ENCODE measurements around the gene NFILZ.
A peak's percentile ranks its signal among the peaks of the same experiment; 100 is the strongest.

NFILZ gene

DNA sequence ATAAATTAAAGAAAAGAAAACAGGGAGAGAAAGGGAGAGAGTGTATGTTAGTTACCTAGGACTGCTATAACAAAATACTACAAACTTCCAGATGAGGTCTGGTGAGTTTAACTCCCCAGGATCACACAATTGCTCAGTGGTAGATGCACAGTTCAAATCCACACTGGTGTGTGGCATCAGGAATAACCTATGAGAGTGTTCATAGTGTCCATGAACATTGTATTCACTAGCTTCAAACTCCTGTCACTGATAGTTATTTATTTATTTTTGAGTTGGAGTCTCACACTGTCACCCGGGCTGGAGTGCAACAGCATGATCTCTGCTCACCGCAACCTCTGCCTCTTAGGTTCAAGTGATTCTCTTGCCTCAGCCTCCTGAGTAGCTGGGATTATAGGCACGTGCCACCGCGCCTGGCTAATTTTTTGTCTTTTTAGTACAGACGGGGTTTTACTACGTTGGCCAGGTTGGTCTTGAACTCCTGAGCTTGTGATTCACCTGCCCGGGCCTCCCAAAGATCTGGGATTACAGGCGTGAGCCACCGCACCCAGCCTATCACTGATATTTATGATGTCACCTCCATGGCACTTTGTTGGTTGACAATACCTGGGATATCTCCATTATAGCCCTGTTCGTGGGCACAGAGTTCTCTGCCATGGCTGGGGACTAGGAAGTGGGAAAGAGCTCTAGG is at the start of gene NFILZ:
Gene NFILZ, plus strand, starts transcription at position 638 of the 688 bp plus-strand sequence. CDS start 46,133 bp downstream, outside the sequence.
- no peak for DNase-seq (ENCODE audit: low read depth)

GRCh38 chr19:8580710-8581281 is 49.6 kb upstream of the NFILZ start:
- DNase-seq (ENCODE audit: low read depth) = peak; percentile 62

GRCh38 chr19:8584965-8585893 is 45.2 kb upstream of the NFILZ start:
- no peak for DNase-seq (ENCODE audit: low read depth)

GRCh38 chr19:8585894-8586750 is 44.3 kb upstream of the NFILZ start:
- peak; percentile 25 for DNase-seq (ENCODE audit: low read depth)

DNA sequence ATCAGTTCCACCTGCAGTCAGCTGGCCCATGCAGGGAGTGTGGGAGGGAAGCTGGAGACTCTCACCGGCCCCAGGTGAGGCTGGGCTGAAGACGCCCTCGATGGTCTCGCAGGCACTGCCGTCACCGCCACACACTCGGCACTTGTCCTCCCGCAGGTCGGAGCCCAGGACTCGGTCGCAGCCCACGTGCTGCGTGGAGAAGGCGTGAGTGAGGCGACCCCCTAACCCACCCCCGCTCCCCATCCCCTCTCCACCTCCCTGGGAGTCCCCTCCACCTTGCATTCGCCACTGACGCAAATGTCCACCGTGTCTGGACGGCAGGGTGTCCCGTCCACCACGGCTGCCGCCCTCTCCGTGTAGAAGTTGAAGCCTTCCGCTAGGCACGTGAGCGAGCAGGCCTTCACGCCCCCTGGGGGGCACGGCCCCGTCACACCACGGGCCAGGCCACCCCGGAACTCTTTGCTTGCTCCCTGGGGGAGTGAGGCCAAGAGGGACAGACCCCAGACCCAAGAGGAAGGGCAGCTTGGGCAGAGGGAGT is 41.2 kb upstream of the NFILZ start:
- no peak for DNase-seq (ENCODE audit: low read depth)

DNA sequence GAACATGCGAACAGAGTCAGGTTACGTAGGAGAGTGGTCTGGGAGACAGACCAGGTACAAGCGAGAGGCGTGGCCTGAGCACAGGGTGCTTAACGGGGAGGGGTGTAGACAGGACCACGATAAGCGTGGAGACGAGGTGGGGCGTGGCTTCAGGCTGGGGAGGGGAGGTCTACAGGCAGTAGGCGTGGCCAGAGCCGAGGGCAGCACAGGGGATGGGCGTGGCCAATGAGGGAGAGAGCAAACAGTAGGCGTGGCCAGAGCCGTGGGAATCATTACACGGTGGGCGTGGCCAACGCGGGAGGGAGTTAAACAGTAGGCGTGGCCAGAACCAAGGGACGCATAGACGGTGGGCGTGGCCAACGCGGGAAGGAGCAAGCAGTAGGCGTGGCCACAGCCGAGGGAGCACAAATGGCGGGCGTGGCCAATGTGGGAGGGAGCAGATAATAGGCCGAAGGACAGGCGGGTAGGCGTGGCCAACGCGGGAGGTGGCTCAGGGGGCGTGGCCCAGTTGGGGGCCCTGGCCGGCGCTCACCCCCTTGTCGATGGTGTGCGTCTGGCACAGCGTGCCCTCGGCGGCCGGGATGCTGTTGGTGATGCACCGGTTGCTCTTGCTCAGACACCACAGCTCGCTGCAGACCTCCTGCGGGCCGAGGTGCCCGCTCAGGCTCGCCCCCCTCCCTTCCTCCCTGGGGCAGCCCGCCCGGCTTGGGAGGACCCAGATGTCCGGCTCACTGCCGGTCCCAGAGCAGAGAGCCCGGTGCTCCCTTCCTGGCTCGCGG is 38.0 kb upstream of the NFILZ start:
- DNase-seq (ENCODE audit: low read depth) = peak; percentile 95

- DNase-seq (ENCODE audit: low read depth) = no peak
Measured at GRCh38 chr19:8593931-8594330, 36.5 kb upstream of the NFILZ start.

- DNase-seq (ENCODE audit: low read depth) = no peak
Measured at GRCh38 chr19:8595651-8596050, 34.8 kb upstream of the NFILZ start.

GRCh38 chr19:8596168-8596567 is 34.3 kb upstream of the NFILZ start:
- DNase-seq (ENCODE audit: low read depth) = no peak

GRCh38 chr19:8600064-8600463 is 30.4 kb upstream of the NFILZ start:
- DNase-seq (ENCODE audit: low read depth) = no peak

GRCh38 chr19:8600816-8601215 is 29.6 kb upstream of the NFILZ start:
- DNase-seq (ENCODE audit: low read depth) = no peak

- no peak for DNase-seq (ENCODE audit: low read depth)
Measured at GRCh38 chr19:8601796-8602195, 28.6 kb upstream of the NFILZ start.

DNA sequence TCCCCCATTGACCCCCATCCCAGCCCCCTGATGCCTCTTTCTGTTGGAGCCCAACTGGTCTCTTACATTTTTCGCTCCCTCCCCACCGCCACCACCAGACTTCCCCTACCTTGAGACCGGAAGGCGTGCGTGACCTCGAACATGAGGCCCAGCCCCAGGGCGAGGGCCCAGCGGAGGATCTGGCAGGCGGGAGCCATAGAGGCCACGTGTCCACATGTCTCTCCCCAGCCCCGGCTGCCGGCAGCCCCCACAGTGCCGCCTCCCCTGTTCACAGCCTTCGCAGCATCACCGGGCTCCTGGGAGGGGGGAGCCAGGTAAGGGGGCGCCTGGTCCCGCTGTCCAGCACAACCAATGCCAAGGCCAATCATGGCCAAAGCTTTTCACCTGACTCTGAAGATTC is 24.9 kb upstream of the NFILZ start:
- DNase-seq (ENCODE audit: low read depth) = no peak

DNA sequence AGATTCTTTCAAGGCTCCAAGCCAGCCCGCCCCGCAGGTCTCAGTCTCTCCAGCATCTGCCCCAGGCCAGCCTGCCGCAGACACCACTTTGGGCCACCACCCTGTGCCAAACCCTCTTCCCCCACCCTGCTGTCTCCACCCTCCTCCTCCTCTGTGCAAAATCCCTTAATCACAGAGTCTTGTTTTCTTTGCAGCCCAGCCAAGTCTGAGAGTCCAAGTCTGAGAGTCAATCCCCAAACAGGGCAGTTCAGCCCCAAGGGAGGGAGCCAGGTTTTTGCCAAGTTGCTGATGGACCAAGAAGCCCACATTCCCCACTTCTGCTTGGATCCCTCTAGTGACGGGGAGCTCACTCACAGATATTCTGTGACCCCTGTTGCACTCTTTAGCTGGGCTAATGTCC is 23.0 kb upstream of the NFILZ start:
- peak; percentile 54 for DNase-seq (ENCODE audit: low read depth)

DNA sequence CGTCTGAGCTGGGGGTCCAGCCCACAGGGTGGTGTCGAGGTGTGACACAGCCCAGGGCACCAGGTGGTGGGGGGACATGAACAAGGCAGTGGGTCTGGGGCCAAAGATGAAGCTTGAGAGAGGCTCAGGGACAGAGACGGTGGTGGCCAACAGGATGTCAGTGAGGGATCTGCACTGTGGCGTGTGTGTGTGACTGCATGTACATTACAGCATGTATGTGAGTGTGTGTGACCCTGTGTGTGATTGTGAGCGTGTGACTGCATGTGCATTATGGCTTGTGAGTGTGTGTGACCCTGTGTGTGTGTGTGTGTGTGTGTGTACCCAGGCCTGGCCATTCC is 21.5 kb upstream of the NFILZ start:
- DNase-seq (ENCODE audit: low read depth) = no peak

DNA sequence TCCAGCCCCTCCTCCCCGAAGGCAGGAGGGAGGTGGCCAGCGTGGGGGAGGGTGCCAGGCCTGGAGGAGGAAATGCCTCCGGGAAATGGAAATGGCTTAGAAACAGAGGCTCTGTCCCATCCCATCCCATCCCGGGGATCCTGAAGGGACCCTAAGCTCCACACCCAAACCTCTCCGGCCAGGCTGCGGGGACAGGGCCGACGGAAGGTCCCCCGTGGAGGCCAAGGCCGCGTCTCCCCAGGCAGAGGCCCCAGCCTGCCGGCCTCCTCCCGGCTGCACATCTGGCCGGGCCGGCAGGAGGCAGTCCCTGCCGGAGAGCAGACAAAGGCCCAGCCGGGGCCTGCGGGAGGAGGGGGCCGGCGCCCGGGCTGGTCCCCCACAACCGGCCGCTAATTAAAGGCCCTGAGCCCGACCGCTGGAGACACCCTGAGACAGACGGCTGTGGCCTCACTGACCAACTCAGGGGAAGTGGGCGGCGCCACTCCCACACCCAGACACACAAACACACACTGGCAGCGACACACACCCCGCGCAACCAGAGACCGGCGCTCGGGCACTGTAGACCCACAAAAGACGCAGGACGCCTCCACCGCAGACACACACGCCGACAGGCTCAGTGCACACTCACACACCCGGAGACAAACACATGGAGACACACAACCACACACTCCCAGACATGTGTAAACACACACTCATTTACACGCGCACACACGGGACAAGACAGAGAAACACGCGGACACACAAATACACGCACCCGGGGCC is 21.0 kb upstream of the NFILZ start:
- peak; percentile 72 for DNase-seq (ENCODE audit: low read depth)

GRCh38 chr19:8610041-8610935 is 20.1 kb upstream of the NFILZ start, which contains the start of gene ADAMTS10:
Gene ADAMTS10 (minus strand): TSS chr19:8610715. CDS start chr19:8605710, 5,005 bp downstream.
- peak; percentile 50 for DNase-seq (ENCODE audit: low read depth)

GRCh38 chr19:8610936-8611300 is 19.5 kb upstream of the NFILZ start:
- no peak for DNase-seq (ENCODE audit: low read depth)

DNA sequence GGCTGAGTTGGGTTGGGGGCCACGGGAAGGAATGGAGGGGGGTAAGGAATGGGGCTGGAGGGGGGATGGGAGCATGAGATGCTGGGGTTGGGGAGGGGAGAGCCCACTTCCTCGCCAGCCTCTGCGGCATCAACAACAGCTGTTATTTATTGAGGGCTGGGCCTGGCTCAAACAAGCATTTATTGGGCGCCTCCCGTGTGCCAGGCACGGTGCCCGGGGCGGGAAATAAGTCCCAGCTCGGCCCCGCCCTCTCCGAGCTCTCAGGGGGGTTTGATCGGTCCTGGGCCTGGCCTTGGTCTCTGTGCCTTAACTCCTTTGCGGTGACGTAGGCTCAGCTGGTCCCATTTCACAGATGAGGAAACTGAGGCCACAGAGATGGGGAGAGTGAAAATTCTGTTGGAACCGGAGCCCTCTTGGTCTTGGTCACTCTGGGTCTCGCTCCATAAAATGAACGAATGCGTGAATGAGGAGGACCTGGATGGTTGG is 19.0 kb upstream of the NFILZ start:
- no peak for DNase-seq (ENCODE audit: low read depth)

Measured in iris pigment epithelial cell (primary cell).